HG03575 (cell line): ENCODE measurements around the gene SLC66A1.

Source experiments
- ATAC-seq: cut with Tn5 transposase; IDR thresholded peaks from one replicate; pipeline ENCODE4 v1.9.1; 2021; ENCODE audit not compliant: unreplicated experiment, insufficient number of reproducible peaks, low FRiP score; ENCODE audit errors: extremely low read depth

SLC66A1 gene

DNA sequence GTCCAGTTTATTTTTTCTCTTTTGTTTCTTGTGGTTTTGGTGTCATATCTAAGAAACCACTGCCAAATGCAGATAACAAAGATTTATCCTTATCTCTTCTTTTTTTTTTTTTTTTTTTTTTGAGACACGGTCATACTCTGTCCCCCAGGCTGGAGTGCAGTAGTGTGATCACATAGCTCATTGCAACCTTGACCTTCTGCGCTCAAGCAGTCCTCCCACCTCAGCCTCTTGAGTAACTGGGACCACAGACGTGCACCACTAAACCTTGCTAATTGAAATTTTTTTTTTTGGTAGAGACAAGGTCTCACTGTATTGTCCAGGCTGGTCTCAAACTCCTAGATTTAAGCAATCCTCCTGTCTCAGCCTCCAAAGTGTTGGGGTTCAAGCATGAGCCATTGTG lies 8.9 kb downstream of the SLC66A1 start:
- no peak for ATAC-seq

DNA sequence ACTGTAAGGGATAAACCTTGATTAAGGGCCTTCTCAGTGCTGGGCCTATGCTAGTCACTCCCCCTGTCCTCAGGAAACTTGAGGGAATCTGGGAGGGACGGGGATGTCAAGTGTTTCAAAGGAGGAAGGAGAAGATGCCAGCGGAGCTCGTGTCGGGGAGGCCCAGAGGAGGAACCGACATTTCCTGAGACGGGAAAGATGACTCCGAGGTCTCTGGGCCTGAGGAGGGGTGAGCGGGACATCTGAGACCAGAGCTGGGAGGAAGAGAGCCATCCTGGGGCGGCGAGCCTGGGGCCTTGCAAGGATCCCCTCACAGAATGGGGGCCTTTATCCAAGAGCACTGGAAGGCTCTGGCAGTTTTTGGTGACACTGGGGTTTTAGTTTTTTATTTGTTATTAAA lies 10.4 kb downstream of the SLC66A1 start:
- ATAC-seq = no peak

GRCh38 chr1:19323987-19324664 lies 12.0 kb downstream of the SLC66A1 start:
- no peak for ATAC-seq

DNA sequence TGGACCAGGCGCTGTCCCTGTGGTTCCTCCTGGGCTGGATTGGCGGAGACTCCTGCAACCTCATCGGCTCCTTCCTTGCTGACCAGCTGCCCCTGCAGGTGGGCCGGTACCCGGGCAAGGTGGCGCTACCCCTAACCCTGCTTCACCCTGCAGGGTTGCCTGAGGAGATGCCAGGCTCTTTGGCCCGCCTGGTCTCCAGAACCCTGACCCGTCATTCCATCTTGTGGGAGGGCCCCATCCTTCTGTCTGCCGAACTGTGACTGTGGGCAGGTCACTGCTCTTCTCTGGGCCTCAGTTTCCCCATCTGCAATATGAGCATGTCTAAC lies 12.5 kb downstream of the SLC66A1 start:
- no peak for ATAC-seq

- no peak for ATAC-seq
Observed at GRCh38 chr1:19325368-19325957, 13.3 kb downstream of the SLC66A1 start.

DNA sequence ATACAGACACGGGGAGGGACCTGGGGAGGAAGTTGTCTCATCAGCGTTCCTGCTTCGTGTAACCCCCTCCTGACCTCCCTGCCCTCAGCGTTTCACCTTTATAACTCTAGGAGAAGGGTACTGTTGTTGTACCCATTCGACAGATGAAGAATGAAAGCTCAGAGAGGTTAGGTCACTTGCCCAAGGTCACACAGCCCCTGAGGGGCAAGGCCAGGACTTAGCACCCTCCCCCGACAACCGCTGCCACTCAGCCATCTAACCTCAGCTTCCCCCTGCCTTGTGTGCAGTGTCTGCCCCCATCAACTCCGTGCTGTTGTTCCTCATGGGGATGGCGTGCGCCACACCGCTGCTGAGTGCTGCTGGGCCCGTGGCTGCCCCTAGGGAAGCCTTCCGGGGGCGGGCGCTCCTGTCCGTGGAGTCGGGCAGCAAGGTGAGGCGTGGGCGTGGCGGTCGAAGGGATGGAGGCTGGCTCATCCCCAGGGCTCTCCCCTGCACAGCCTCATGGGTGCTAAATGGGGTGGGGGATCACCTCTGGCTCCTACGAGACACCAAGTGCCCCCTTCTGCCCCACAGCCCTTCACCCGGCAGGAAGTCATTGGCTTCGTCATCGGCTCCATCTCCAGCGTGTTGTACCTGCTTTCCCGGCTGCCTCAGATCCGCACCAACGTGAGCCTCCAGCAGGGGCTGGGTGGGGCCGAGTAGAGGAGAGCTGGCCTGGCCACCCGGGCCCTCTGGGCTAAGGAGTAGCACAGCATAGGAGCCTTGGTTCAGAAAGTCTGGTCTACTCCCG lies 14.0 kb downstream of the SLC66A1 start:
- no peak for ATAC-seq

- ATAC-seq = no peak
Observed at GRCh38 chr1:19326748-19327065, 14.6 kb downstream of the SLC66A1 start.

GRCh38 chr1:19327301-19327700 lies 15.2 kb downstream of the SLC66A1 start:
- ATAC-seq = no peak

DNA sequence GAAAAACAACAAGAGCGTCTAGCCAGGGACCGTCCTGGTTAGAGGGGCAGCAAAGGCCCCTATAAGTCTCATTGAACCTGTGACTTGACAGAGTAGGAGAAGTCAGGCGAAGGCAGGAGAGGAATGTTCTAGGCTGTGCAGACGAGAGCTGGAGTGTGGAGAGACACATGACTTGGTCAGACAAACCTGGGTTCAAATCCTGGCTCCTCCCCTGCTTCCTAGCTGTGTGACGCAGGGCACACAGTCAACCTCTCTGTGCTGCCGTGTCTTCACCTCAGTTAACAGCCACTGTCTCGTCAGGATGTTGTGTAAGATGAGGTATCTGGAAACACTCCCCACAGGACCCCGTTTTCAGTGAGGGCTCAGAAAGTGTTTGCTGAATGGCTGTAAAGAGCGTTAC lies 15.6 kb downstream of the SLC66A1 start:
- no peak for ATAC-seq

GRCh38 chr1:19328486-19328885 lies 16.4 kb downstream of the SLC66A1 start:
- no peak for ATAC-seq

- ATAC-seq = no peak
Observed at GRCh38 chr1:19329188-19329587, 17.1 kb downstream of the SLC66A1 start.

DNA sequence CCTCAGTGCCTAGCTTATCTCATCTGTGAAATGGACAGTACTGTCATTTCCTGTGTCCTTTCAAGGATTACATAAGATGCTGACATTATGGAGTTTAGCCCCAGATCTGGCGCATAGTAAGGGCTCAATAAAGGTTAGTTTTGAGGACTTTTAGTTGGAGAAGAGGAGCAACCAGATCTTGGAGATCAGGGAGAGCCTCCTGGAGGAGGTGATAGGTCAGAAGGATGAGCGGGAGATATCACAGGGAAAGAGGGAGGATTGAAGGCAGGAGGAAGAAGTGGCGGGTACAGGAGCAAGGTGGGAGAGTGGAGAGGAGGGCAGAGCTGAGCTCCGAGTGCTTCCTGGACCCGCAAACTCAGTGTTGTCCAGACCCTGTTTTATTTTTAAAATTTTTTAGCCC lies 17.5 kb downstream of the SLC66A1 start:
- no peak for ATAC-seq

GRCh38 chr1:19330449-19331135 lies 18.5 kb downstream of the SLC66A1 start:
- ATAC-seq = no peak

DNA sequence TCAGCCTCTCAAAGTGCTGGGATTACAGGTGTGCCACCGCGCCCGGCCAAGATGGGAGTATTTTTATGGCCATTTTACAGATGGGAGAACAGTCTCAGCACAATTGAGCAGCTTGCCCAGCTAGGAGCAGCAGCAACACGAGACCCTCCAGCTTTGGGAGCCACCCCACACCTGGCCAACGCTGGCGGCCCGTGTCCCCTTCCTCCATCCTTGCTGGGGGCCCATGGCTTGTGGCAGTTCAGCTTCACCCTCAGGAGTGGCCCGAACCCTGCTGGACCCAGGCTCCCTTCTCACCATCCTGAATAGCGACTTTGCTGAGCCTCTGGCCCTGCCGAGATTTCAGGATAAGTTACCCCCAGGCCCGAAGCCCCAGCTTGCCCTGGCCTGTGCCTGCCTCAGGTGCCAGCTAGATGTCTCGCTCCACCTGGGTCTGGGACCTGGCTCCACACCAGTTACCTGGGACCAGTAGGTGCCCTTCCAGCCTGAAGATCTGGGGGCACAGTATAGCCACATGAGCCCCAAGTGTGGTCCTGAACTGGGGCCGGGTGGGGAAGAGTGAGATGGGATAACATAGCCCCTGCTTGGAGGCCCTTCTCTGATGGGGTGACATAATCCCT lies 19.2 kb downstream of the SLC66A1 start:
- no peak for ATAC-seq

- ATAC-seq = no peak
Observed at GRCh38 chr1:19332832-19333231, 20.7 kb downstream of the SLC66A1 start.

DNA sequence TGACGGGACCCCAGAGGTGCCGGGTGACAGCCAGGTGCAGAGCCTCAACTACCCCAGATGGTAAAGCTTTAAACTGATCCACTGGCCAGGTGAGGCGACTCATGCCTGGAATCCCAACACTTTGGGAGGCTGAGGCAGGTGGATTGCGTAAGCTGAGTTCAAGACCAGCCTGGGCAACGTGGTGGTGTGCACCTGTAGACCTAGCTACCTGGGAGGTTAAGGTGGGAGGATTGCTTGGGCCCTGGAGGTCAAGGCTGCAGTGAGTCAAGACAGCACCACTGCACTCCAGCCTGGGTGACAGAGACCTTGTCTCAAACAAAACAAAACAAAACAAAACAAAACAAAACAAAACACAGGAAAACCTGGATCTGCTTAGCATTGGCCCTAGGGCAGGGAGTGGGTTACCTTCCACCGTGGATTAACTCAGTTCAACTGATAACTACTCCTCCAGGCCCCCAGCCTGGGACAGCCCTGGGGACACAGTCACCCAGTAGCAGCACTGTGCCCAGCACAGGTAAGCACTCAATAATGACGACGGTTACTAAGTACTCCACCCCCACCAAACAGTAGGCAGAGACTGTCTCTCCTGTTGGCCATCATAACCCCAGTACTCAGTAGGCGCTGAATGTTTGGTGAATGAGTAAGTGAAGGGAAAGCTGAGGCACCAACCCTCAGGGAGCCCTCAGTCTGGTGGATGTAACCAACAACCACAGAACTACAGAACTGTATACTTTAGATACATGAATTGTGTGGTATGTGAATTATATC lies 21.6 kb downstream of the SLC66A1 start:
- ATAC-seq = no peak

DNA sequence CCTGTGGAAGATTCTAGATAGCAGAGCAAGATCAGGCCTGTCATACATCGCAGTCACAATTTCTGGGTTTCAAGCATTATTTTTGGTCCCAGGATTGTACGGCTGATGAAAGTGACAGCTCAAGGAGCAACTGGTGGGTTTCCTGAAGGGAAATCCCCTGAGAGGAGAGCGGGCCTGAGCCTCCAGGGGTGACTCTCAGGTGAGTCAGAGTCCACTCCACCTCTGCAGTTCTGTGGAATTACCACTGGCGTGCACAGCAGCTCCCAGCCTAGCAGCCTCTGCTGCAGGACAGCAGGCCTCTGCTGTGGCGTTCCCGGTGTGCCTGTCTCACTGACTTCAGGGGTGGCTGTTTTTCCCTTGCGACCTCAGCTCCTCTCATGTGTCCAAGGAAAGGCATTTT lies 24.4 kb downstream of the SLC66A1 start:
- ATAC-seq = no peak

- no peak for ATAC-seq
Observed at GRCh38 chr1:19337289-19337688, 25.2 kb downstream of the SLC66A1 start.

DNA sequence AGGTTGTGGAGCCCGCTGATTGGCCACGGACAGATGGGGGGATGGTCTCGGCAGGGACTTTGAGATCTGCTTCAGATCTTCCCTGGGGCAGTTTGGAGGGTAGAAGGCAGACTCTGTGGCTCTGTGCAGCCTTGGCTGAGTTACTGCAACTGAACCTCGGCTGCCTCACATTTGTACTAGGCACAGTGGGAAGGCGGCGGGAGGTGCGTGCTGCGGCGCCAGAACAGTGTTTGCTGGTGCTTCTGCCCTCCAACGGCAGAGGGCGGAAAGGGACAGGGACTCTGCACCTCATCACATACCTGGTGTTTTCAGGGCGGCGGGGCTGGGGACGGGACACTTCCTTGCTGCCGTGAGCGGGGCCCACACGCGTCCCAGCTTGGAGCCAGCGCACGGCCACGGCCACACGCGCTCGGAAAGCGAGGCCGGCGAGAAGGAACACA lies 26.2 kb downstream of the SLC66A1 start:
- ATAC-seq = no peak
